Stomach (tissue), 9 donors: Measurements from ENCODE around the gene THOP1. TPM values are rescaled to one million over a fixed set of nuclear protein-coding genes. Genes with fewer than 3 reads are reported as not detected.

ENCODE experiments used
- DNase-seq, 2 donors: peaks; one replicate each; pipeline versions ENCODE4 v3.0.0 to v3.0.0-alpha.2; 2013 to 2019
- H3K27ac ChIP-seq, 5 donors: fragments of 200-600 bp in 4 of 5; sonication (generic) in 4 of 5; one replicate each; pipeline ENCODE4 v1.5.1; 2013 to 2019; ENCODE audit warnings: mild to moderate bottlenecking in 1 of 5, moderate library complexity in 1 of 5
- H3K27me3 ChIP-seq, 3 donors: fragments of 200-600 bp; sonication (generic); one replicate each; pipeline ENCODE4 v1.5.1; 2017 to 2019; ENCODE audit warnings: mixed run types in 1 of 3
- H3K36me3 ChIP-seq, 4 donors: fragments of 200-600 bp; sonication (generic); 1 replicate in 3 of 4; 2 replicates in 1 of 4; pipeline ENCODE4 v1.5.1; 2016 to 2019
- H3K4me1 ChIP-seq, 4 donors: fragments of 200-600 bp; sonication (generic); one replicate each; pipeline ENCODE4 v1.5.1; 2016 to 2019
- H3K4me3 ChIP-seq, 4 donors: fragments of 200-600 bp; sonication (generic) in 3 of 4; one replicate each; pipeline ENCODE4 v1.5.1; 2016 to 2019; ENCODE audit warnings: mild to moderate bottlenecking in 1 of 4
- H3K9me3 ChIP-seq, 4 donors: fragments of 200-600 bp; sonication (generic); one replicate each; pipeline ENCODE4 v1.5.1; 2016 to 2019
- CTCF ChIP-seq, 7 experiments: fragments of 450-650 bp in 4 of 7; fragments of 200-600 bp in 3 of 7; sonication (generic) in 3 of 7; IDR thresholded peaks; one replicate each; pipeline ENCODE4 v1.5.1; 2016 to 2019; ENCODE audit warnings: antibody characterized with exemption in 7 of 7, control low read depth in 2 of 7, mild to moderate bottlenecking in 1 of 7
- EP300 ChIP-seq: sonication (generic); formaldehyde crosslinking; IDR thresholded peaks from one replicate; pipeline ENCODE4 v1.6.1; 2017; ENCODE audit warnings: antibody characterized with exemption
- POLR2A ChIP-seq, 4 donors: fragments of 450-650 bp; IDR thresholded peaks; one replicate each; pipeline ENCODE4 v1.6.1; 2016; ENCODE audit warnings: antibody characterized with exemption in 4 of 4, control low read depth in 2 of 4, mild to moderate bottlenecking in 1 of 4, moderate library complexity in 1 of 4
- POLR2AphosphoS5 ChIP-seq, 3 donors: sonication (generic); formaldehyde crosslinking; IDR thresholded peaks; one replicate each; pipeline ENCODE4 v1.6.1; 2016; ENCODE audit warnings: antibody characterized with exemption in 3 of 3
- WGBS, 5 donors: extraction: QIAGEN DNeasy Blood & Tissue Kit in 3 of 5; methylation state at CpG; one replicate each; pipeline versions ENCODE4 v1.1.5 to v1.1.7; 2013 to 2018; 5-methylcytosine and 5-hydroxymethylcytosine counted together
- intact Hi-C: fragments of 100-400 bp; cut with DNase I; formaldehyde crosslinking; loops from one replicate; pipeline ENCODE4 v1.15.1; 2023; ENCODE audit warnings: low total_unique reads
- polyA plus RNA-seq, 3 donors: library from polyadenylated mRNA; stranded (reverse); fragments of 200-250 nt; gene quantifications; one replicate each; pipeline ENCODE4 v1.2.3, GENCODE V29; 2013
- total RNA-seq, 5 donors: library from RNA; depleted of rRNA; stranded (reverse); fragments of >200 nt; gene quantifications; one replicate each; pipeline versions ENCODE4 v1.1.0 to v1.2.3, GENCODE V29; 2014 to 2016
- donor health status: healthy with polysubstance abuse.
- donor health status: Bipolar disorder and iron deficiency.
- donor health status: healthy.

Gene THOP1
- total and polyA plus RNA-seq, 8 donors: 16.1 to 244 (median 47.2) TPM

GRCh38 chr19:2808129-2808941 lies 23.0 kb downstream of the THOP1 start:
- Histone ChIP-seq H3K36me3 (peaks cover 37 to 100% (median 92%) of the 10 kb centered on the region in 4 donors), H3K27ac (no peak overlapping the region), H3K27me3 (no peaks in the 10 kb centered on the region), H3K9me3 (no peaks in the 10 kb centered on the region), H3K4me1 (no peaks in the 10 kb centered on the region), H3K4me3 (no peak overlapping the region)
- intact Hi-C loops: no loop called here
- WGBS, 5 donors: 93 to 96% (median 95%) methylated on average over 21 to 41 of the region's 41 CpGs
- TF ChIP-seq POLR2AphosphoS5 (IDR thresholded peaks at IDR 0.05) (no peak), POLR2A (IDR thresholded peaks at IDR 0.05) (no peak), EP300 (no peak), CTCF (IDR thresholded peaks at IDR 0.05) (no peak)
- no peak for DNase-seq

- Histone ChIP-seq H3K4me1 (no peaks in the 10 kb centered on the region), H3K9me3 (no peaks in the 10 kb centered on the region), H3K27me3 (no peaks in the 10 kb centered on the region), H3K36me3 (peaks cover 39 to 99% (median 93%) of the 10 kb centered on the region in 4 donors), H3K27ac (no peak overlapping the region), H3K4me3 (no peak overlapping the region)
- DNase-seq: no peak
- TF ChIP-seq CTCF (IDR thresholded peaks at IDR 0.05): no peak
- no peak for TF ChIP-seq POLR2A (IDR thresholded peaks at IDR 0.05)
- no peak for TF ChIP-seq EP300
- TF ChIP-seq POLR2AphosphoS5 (IDR thresholded peaks at IDR 0.05): no peak
- intact Hi-C loops: no loop called here
- 93% methylated on average over 25 to 37 of the region's 37 CpGs for WGBS, 5 donors
Measured at GRCh38 chr19:2809387-2810140, 24.3 kb downstream of the THOP1 start.

- no peak overlapping the region for H3K4me3 ChIP-seq
- H3K27me3 ChIP-seq: no peaks in the 10 kb centered on the region
- no peaks in the 10 kb centered on the region for H3K9me3 ChIP-seq
- peaks cover 39 to 99% (median 88%) of the 10 kb centered on the region in 4 donors for H3K36me3 ChIP-seq
- TF ChIP-seq POLR2A (IDR thresholded peaks at IDR 0.05) (no peak), CTCF (IDR thresholded peaks at IDR 0.05) (no peak), EP300 (no peak), POLR2AphosphoS5 (IDR thresholded peaks at IDR 0.05) (no peak)
- no peak overlapping the region for H3K27ac ChIP-seq
- H3K4me1 ChIP-seq: no peaks in the 10 kb centered on the region
- 93 to 97% (median 95%) methylated on average over 35 to 58 of the region's 58 CpGs for WGBS, 5 donors
- intact Hi-C loops: no loop called here
- DNase-seq: no peak
Measured at GRCh38 chr19:2810141-2811091, 25.1 kb downstream of the THOP1 start.
